HepG2 (cell line): Measurements from ENCODE around the gene MRPL38. TPM values are rescaled to one million over a fixed set of nuclear protein-coding genes. Genes with fewer than 3 reads are reported as not detected.
A peak's percentile ranks its signal among the peaks of the same experiment; 100 is the strongest.

Source experiments
- ARNT2 ChIP-seq: sonication (generic); formaldehyde crosslinking; IDR thresholded peaks from 2 replicates; pipeline ENCODE4 v1.8.0; 2022; ENCODE audit warnings: mild to moderate bottlenecking, low read depth, missing genetic modification reagents, moderate library complexity
- CERS6 ChIP-seq: sonication (generic); formaldehyde crosslinking; IDR thresholded peaks from 2 replicates; pipeline ENCODE4 v1.5.0; 2020; ENCODE audit warnings: missing genetic modification reagents
- FOXM1 ChIP-seq: sonication (generic); formaldehyde crosslinking; IDR thresholded peaks from 2 replicates; pipeline ENCODE4 v1.5.0; 2020; ENCODE audit warnings: missing genetic modification reagents
- GABPA ChIP-seq, 2 experiments: IDR thresholded peaks; 2 replicates each; pipeline ENCODE4 v1.6.1; 2011 to 2016; ENCODE audit warnings: low read depth in 2 of 2, low read length in 1 of 2, missing biosample characterization in 1 of 2, missing genetic modification characterization in 1 of 2
- IKZF5 ChIP-seq: IDR thresholded peaks from 2 replicates; pipeline ENCODE4 v1.6.1; 2018; ENCODE audit warnings: missing genetic modification reagents, mild to moderate bottlenecking, missing compliant biosample characterization
- NCOA5 ChIP-seq: sonication (generic); formaldehyde crosslinking; IDR thresholded peaks from 2 replicates; pipeline ENCODE4 v1.4.0; 2020; ENCODE audit warnings: missing genetic modification reagents
- RNF219 ChIP-seq: sonication (generic); formaldehyde crosslinking; IDR thresholded peaks from 2 replicates; pipeline ENCODE4 v1.5.0; 2020; ENCODE audit warnings: mild to moderate bottlenecking, missing genetic modification reagents
- THAP8 ChIP-seq: sonication (generic); formaldehyde crosslinking; IDR thresholded peaks from 2 replicates; pipeline ENCODE4 v1.5.1; 2020; ENCODE audit warnings: missing genetic modification reagents, mild to moderate bottlenecking, borderline replicate concordance
- ZBTB46 ChIP-seq: sonication (generic); formaldehyde crosslinking; IDR thresholded peaks from 2 replicates; pipeline ENCODE4 v1.4.0; 2020; ENCODE audit warnings: mild to moderate bottlenecking, missing genetic modification reagents, borderline replicate concordance
- ZHX2 ChIP-seq, 2 experiments: sonication (generic) in 1 of 2; formaldehyde crosslinking in 1 of 2; IDR thresholded peaks; 2 replicates each; pipeline versions ENCODE4 v1.6.1 to v1.9.0; 2014 to 2022; ENCODE audit warnings: antibody characterized with exemption in 1 of 2, borderline replicate concordance in 1 of 2, inconsistent platforms in 1 of 2, low read depth in 1 of 2, missing genetic modification reagents in 1 of 2
- ZNF331 ChIP-seq: sonication (generic); formaldehyde crosslinking; IDR thresholded peaks from 2 replicates; pipeline ENCODE4 v1.4.0; 2020; ENCODE audit warnings: missing genetic modification reagents
- ZNF468 ChIP-seq: sonication (generic); formaldehyde crosslinking; IDR thresholded peaks from 2 replicates; pipeline ENCODE4 v1.8.0; 2022; ENCODE audit warnings: mild to moderate bottlenecking, moderate library complexity, missing genetic modification reagents
- ZNF569 ChIP-seq: sonication (generic); formaldehyde crosslinking; IDR thresholded peaks from 2 replicates; pipeline ENCODE4 v1.5.0; 2020; ENCODE audit warnings: mild to moderate bottlenecking, missing genetic modification reagents, moderate library complexity, borderline replicate concordance
- polyA plus RNA-seq, 8 experiments: library from polyadenylated mRNA; depleted of rRNA in 3 of 8; stranded (reverse) in 7 of 8; unstranded in 1 of 8; fragments of >200 nt; fragmentation: Illumina TruSeq in 4 of 8; extraction: Trizol in 4 of 8; gene quantifications; 2 replicates each; pipeline versions ENCODE4 v1.2.1 to v1.2.3, GENCODE V29; 2011 to 2016; ENCODE audit warnings: low read depth in 4 of 8, missing spikeins in 1 of 8, mixed read lengths in 1 of 8; ENCODE audit not compliant: insufficient read depth in 1 of 8
- total RNA-seq, 5 experiments: library from RNA; depleted of rRNA; stranded (reverse); fragments of >200 nt; fragmentation: Illumina TruSeq; extraction: Trizol; gene quantifications; 2 replicates each; pipeline ENCODE4 v1.2.3, GENCODE V29; 2016; ENCODE audit warnings: low read depth in 1 of 5

The MRPL38 gene
- total and polyA plus RNA-seq, 2 of the 13 experiments (the other 11 are each of a cell fraction or from before 2014, with no cell fraction given) = 83.7 to 125 TPM

GRCh38 chr17:75904749-75905521, at the start of gene MRPL38 (continued):
- TF ChIP-seq ZHX2 (IDR thresholded peaks at IDR 0.05; ENCODE audit: low read depth) (peak; percentile 32; the same call in 1 of the 2 replicates), ZHX2 (CRISPR knock-in tag; IDR thresholded peaks at IDR 0.05; ENCODE audit: borderline replicate concordance) (no peak; the same call in 1 of the 2 replicates), ZNF569 (no peak; the same call in 1 of the 2 replicates), THAP8 (CRISPR knock-in tag) (no peak; the same call in 1 of the 2 replicates), RNF219 (CRISPR knock-in tag) (no peak; the same call in 1 of the 2 replicates), ZNF331 (CRISPR knock-in tag) (peak; percentile 94), FOXM1 (CRISPR knock-in tag) (no peak), ZNF468 (no peak), GABPA (IDR thresholded peaks at IDR 0.05; ENCODE audit: low read depth, low read length) (peak; percentile 55; the same call in 1 of the 2 replicates), GABPA (CRISPR knock-in tag; IDR thresholded peaks at IDR 0.05; ENCODE audit: low read depth) (peak; percentile 81), CERS6 (CRISPR knock-in tag) (no peak), ARNT2 (peak; percentile 94), IKZF5 (CRISPR knock-in tag) (peak; percentile 98), NCOA5 (no peak), ZBTB46 (CRISPR knock-in tag) (no peak)
